Stimulated activated CD4-positive, alpha-beta T cell treated with anti-CD3 and anti-CD28 coated beads, Interleukin-1b, Interleukin-23, amount 100 ng/mL, for 4 hours (primary cell): ENCODE measurements around the gene RBP5.

Source experiments
- DNase-seq, 2 donors: peaks; one replicate each; pipeline ENCODE4 v3.0.0-alpha.2; 2020; ENCODE audit warnings: low read depth in 2 of 2

Gene RBP5

GRCh38 chr12:7128681-7129286 lies at the start of gene RBP5:
Gene RBP5 (minus strand): TSS chr12:7128889. CDS start chr12:7128775, 114 bp downstream.
- DNase-seq, result no peak

- no peak for DNase-seq
Observed at GRCh38 chr12:7178481-7178880, 49.8 kb upstream of the RBP5 start.

- no peak for DNase-seq
Observed at GRCh38 chr12:7176595-7176994, 47.9 kb upstream of the RBP5 start.

- DNase-seq, result no peak
Observed at GRCh38 chr12:7175493-7175892, 46.8 kb upstream of the RBP5 start.

- DNase-seq, result no peak
Observed at GRCh38 chr12:7171854-7172253, 43.2 kb upstream of the RBP5 start.

- no peak for DNase-seq
Observed at GRCh38 chr12:7169951-7170350, 41.3 kb upstream of the RBP5 start.

GRCh38 chr12:7162691-7163114 lies 34.0 kb upstream of the RBP5 start:
- peak; percentile 11 to 12 for DNase-seq

- DNase-seq, result no peak
Observed at GRCh38 chr12:7161811-7162210, 33.1 kb upstream of the RBP5 start.

- no peak for DNase-seq
Observed at GRCh38 chr12:7161327-7161726, 32.6 kb upstream of the RBP5 start.

- no peak for DNase-seq
Observed at GRCh38 chr12:7160183-7160582, 31.5 kb upstream of the RBP5 start.

- no peak for DNase-seq
Observed at GRCh38 chr12:7158781-7159609, 30.3 kb upstream of the RBP5 start.

- DNase-seq, result no peak
Observed at GRCh38 chr12:7157391-7157790, 28.7 kb upstream of the RBP5 start.

GRCh38 chr12:7156259-7157197 lies 27.8 kb upstream of the RBP5 start:
- DNase-seq, result no peak

GRCh38 chr12:7155471-7156034 lies 26.9 kb upstream of the RBP5 start:
- DNase-seq, result no peak

GRCh38 chr12:7154901-7155470 lies 26.3 kb upstream of the RBP5 start:
- DNase-seq, result no peak

- no peak for DNase-seq
Observed at GRCh38 chr12:7154042-7154441, 25.4 kb upstream of the RBP5 start.

- no peak for DNase-seq
Observed at GRCh38 chr12:7152818-7153217, 24.1 kb upstream of the RBP5 start.

- no peak for DNase-seq
Observed at GRCh38 chr12:7151532-7151931, 22.8 kb upstream of the RBP5 start.

- DNase-seq, result no peak
Observed at GRCh38 chr12:7150841-7151240, 22.2 kb upstream of the RBP5 start.

- no peak for DNase-seq
Observed at GRCh38 chr12:7150356-7150755, 21.7 kb upstream of the RBP5 start.

- DNase-seq, result no peak
Observed at GRCh38 chr12:7146906-7147305, 18.2 kb upstream of the RBP5 start.

- no peak for DNase-seq
Observed at GRCh38 chr12:7146228-7146627, 17.5 kb upstream of the RBP5 start.
